Smooth muscle cell (in vitro differentiated cells): Measurements from ENCODE around the gene PLCB1. TPM values are rescaled to one million over a fixed set of nuclear protein-coding genes. Genes with fewer than 3 reads are reported as not detected.

ENCODE experiments used
- DNase-seq: peaks from one replicate; lab custom pipeline; 2025; ENCODE audit not compliant: unreplicated experiment; lab: John Stamatoyannopoulos, UW
- H2AFZ ChIP-seq: fragments of 200-600 bp; sonication (generic); 2 replicates; pipeline ENCODE4 v1.6.0; 2016; ENCODE audit warnings: antibody characterized with exemption, low read depth, mild to moderate bottlenecking
- H3F3A ChIP-seq: fragments of 200-600 bp; sonication (generic); 2 replicates; pipeline ENCODE4 v1.6.0; 2017; ENCODE audit warnings: antibody characterized with exemption, low read depth
- H3K27ac ChIP-seq: fragments of 200-600 bp; sonication (generic); 2 replicates; pipeline ENCODE4 v1.5.1; 2016; ENCODE audit warnings: low read depth, mild to moderate bottlenecking
- H3K27me3 ChIP-seq: fragments of 200-600 bp; sonication (generic); 2 replicates; pipeline ENCODE4 v1.6.1; 2016; ENCODE audit warnings: low read depth, mild to moderate bottlenecking
- H3K36me3 ChIP-seq: fragments of 200-600 bp; sonication (generic); 2 replicates; pipeline ENCODE4 v1.5.1; 2016; ENCODE audit warnings: low read depth
- H3K4me1 ChIP-seq: fragments of 200-600 bp; sonication (generic); 2 replicates; pipeline ENCODE4 v1.5.1; 2016; ENCODE audit warnings: low read depth
- H3K4me2 ChIP-seq: fragments of 200-600 bp; sonication (generic); 2 replicates; pipeline ENCODE4 v1.6.0; 2016; ENCODE audit warnings: mild to moderate bottlenecking
- H3K4me3 ChIP-seq: fragments of 200-600 bp; sonication (generic); 2 replicates; pipeline ENCODE4 v1.5.1; 2016; ENCODE audit warnings: mild to moderate bottlenecking
- H3K79me2 ChIP-seq: fragments of 200-600 bp; sonication (generic); 2 replicates; pipeline ENCODE4 v1.6.0; 2016; ENCODE audit warnings: low read depth, mild to moderate bottlenecking
- H3K9ac ChIP-seq: fragments of 200-600 bp; sonication (generic); 2 replicates; pipeline ENCODE4 v1.6.0; 2016; ENCODE audit warnings: low read depth
- H3K9me3 ChIP-seq: fragments of 200-600 bp; sonication (generic); replicated peaks from 2 replicates; pipeline ENCODE4 v1.5.1; 2016; ENCODE audit warnings: low read depth
- H4K20me1 ChIP-seq: fragments of 200-600 bp; sonication (generic); 2 replicates; pipeline ENCODE4 v1.6.0; 2016; ENCODE audit warnings: low read depth
- CTCF ChIP-seq: fragments of 200-600 bp; sonication (generic); IDR thresholded peaks from 2 replicates; pipeline ENCODE4 v1.5.1; 2017; ENCODE audit warnings: borderline replicate concordance, mild to moderate bottlenecking, antibody characterized with exemption; ENCODE audit not compliant: insufficient read depth, poor library complexity, severe bottlenecking
- WGBS: methylation state at CpG from one replicate; pipeline ENCODE4 v1.1.7; 2016; ENCODE audit warnings: low lambda C conversion rate; 5-methylcytosine and 5-hydroxymethylcytosine counted together
- polyA plus RNA-seq: library from polyadenylated mRNA; unstranded; fragments of >200 nt; fragmentation: Nextera tagmentation; extraction: Ambion mirVana; gene quantifications from 2 replicates; pipeline ENCODE4 v1.2.1, GENCODE V29; 2016
- total RNA-seq: library from RNA; depleted of rRNA; stranded (reverse); fragments of >200 nt; gene quantifications from 2 replicates; pipeline ENCODE4 v1.2.3, GENCODE V29; 2014

PLCB1 gene
- total and polyA plus RNA-seq, 2 experiments from 2014 or later: 4.7 to 25.3 TPM

GRCh38 chr20:8225658-8226057 lies 93.6 kb downstream of the PLCB1 start:
- no peaks in the 10 kb centered on the region for H3K4me1 ChIP-seq
- no peak for DNase-seq
- H4K20me1 ChIP-seq: no peaks in the 10 kb centered on the region
- H3K79me2 ChIP-seq: no peaks in the 10 kb centered on the region
- H3F3A ChIP-seq: peaks cover 3% of the 10 kb centered on the region
- no peak overlapping the region for H3K9ac ChIP-seq
- H3K36me3 ChIP-seq: no peaks in the 10 kb centered on the region
- H3K9me3 ChIP-seq: no peaks in the 10 kb centered on the region
- H2AFZ ChIP-seq: no peak overlapping the region
- no peak overlapping the region for H3K4me2 ChIP-seq
- H3K4me3 ChIP-seq: no peak overlapping the region
- H3K27ac ChIP-seq: no peak overlapping the region
- WGBS: 98% methylated on average over 3 of the region's 3 CpGs
- no peaks in the 10 kb centered on the region for H3K27me3 ChIP-seq
- TF ChIP-seq CTCF: no peak

- 94% methylated on average over 2 of the region's 2 CpGs for WGBS
- no peak for DNase-seq
- H3F3A ChIP-seq: peaks cover 3% of the 10 kb centered on the region
- no peaks in the 10 kb centered on the region for H3K27me3 ChIP-seq
- no peaks in the 10 kb centered on the region for H3K9me3 ChIP-seq
- no peaks in the 10 kb centered on the region for H4K20me1 ChIP-seq
- no peak overlapping the region for H2AFZ ChIP-seq
- no peak overlapping the region for H3K9ac ChIP-seq
- no peak overlapping the region for H3K4me3 ChIP-seq
- H3K4me2 ChIP-seq: no peak overlapping the region
- no peaks in the 10 kb centered on the region for H3K4me1 ChIP-seq
- H3K36me3 ChIP-seq: no peaks in the 10 kb centered on the region
- H3K79me2 ChIP-seq: no peaks in the 10 kb centered on the region
- no peak for TF ChIP-seq CTCF
- H3K27ac ChIP-seq: no peak overlapping the region
Measured at GRCh38 chr20:8226106-8226505, 94.0 kb downstream of the PLCB1 start.

GRCh38 chr20:8227293-8227692 lies 95.2 kb downstream of the PLCB1 start:
- H3K9ac ChIP-seq: no peak overlapping the region
- no peaks in the 10 kb centered on the region for H4K20me1 ChIP-seq
- WGBS: 85% methylated on average over 3 of the region's 3 CpGs
- TF ChIP-seq CTCF: no peak
- H3K36me3 ChIP-seq: no peaks in the 10 kb centered on the region
- no peaks in the 10 kb centered on the region for H3K9me3 ChIP-seq
- no peak overlapping the region for H2AFZ ChIP-seq
- no peak overlapping the region for H3K4me2 ChIP-seq
- H3F3A ChIP-seq: peaks cover 3% of the 10 kb centered on the region
- H3K27me3 ChIP-seq: no peaks in the 10 kb centered on the region
- DNase-seq: no peak
- no peak overlapping the region for H3K27ac ChIP-seq
- H3K79me2 ChIP-seq: no peaks in the 10 kb centered on the region
- no peak overlapping the region for H3K4me3 ChIP-seq
- no peaks in the 10 kb centered on the region for H3K4me1 ChIP-seq

- DNase-seq: no peak
- Histone ChIP-seq H3F3A (no peaks in the 10 kb centered on the region), H3K4me2 (no peak overlapping the region), H3K36me3 (no peaks in the 10 kb centered on the region), H3K4me3 (no peak overlapping the region), H3K27ac (no peak overlapping the region), H3K27me3 (no peaks in the 10 kb centered on the region), H2AFZ (no peak overlapping the region), H3K9ac (no peak overlapping the region), H3K79me2 (no peaks in the 10 kb centered on the region), H3K9me3 (no peaks in the 10 kb centered on the region), H4K20me1 (no peaks in the 10 kb centered on the region), H3K4me1 (no peaks in the 10 kb centered on the region)
- 90% methylated on average over 3 of the region's 3 CpGs for WGBS
- no peak for TF ChIP-seq CTCF
Measured at GRCh38 chr20:8228315-8228714, 96.2 kb downstream of the PLCB1 start.
